WTC11 (cell line): ENCODE results near the gene TAPT1.

Experiments
- CREB1 ChIP-seq: sonication (generic); formaldehyde crosslinking; IDR thresholded peaks from 2 replicates; pipeline ENCODE4 v1.8.0; 2023; ENCODE audit warnings: mild to moderate bottlenecking, missing genetic modification reagents
- CTCF ChIP-seq: fragments of 200-600 bp; IDR thresholded peaks from 2 replicates; pipeline ENCODE4 v1.8.0; 2022; ENCODE audit warnings: antibody characterized with exemption
- HMGXB4 ChIP-seq: sonication (generic); formaldehyde crosslinking; IDR thresholded peaks from 2 replicates; pipeline ENCODE4 v1.8.1; 2023; ENCODE audit warnings: mild to moderate bottlenecking, moderate library complexity, missing genetic modification reagents
- MYBL2 ChIP-seq: sonication (generic); formaldehyde crosslinking; IDR thresholded peaks from 2 replicates; pipeline ENCODE4 v1.8.1; 2023; ENCODE audit warnings: mild to moderate bottlenecking, moderate library complexity, missing genetic modification reagents
- SMAD3 ChIP-seq: sonication (generic); formaldehyde crosslinking; IDR thresholded peaks from 2 replicates; pipeline ENCODE4 v1.8.0; 2022; ENCODE audit warnings: missing genetic modification reagents, mild to moderate bottlenecking, borderline replicate concordance
- ZNF138 ChIP-seq: sonication (generic); formaldehyde crosslinking; conservative IDR thresholded peaks from 2 replicates; pipeline ENCODE4 v1.8.1; 2022; ENCODE audit warnings: mild to moderate bottlenecking, moderate library complexity, missing genetic modification reagents
- ZSCAN18 ChIP-seq: fragments of 250-450 bp; sonication (Bioruptor Pico); IDR thresholded peaks from 2 replicates; pipeline ENCODE4 v2.1.2; 2022; ENCODE audit warnings: mild to moderate bottlenecking, moderate library complexity

GRCh38 chr4:16240300-16240699, 14.0 kb upstream of the TAPT1 start:
- TF ChIP-seq CREB1 (no peak), MYBL2 (CRISPR knock-in tag) (no peak), HMGXB4 (CRISPR knock-in tag) (no peak), CTCF (no peak), ZSCAN18 (CRISPR knock-in tag) (no peak), SMAD3 (CRISPR knock-in tag) (no peak), ZNF138 (CRISPR knock-in tag) (no peak)
